Right atrium auricular region (tissue), 2 donors: ENCODE measurements around the gene GPR107. TPM values are rescaled to one million over a fixed set of nuclear protein-coding genes. Genes with fewer than 3 reads are reported as not detected.
A peak's percentile ranks its signal among the peaks of the same experiment; 100 is the strongest.

Experiments used
- DNase-seq: peaks from one replicate; pipeline ENCODE4 v3.0.0-alpha.2; 2019; ENCODE audit warnings: low spot score
- H3K27ac ChIP-seq, 2 donors: fragments of 200-600 bp; sonication (generic); 1 replicate in 1 of 2; 2 replicates in 1 of 2; pipeline ENCODE4 v1.5.1; 2016 to 2019
- H3K27me3 ChIP-seq, 2 donors: fragments of 200-600 bp; sonication (generic); one replicate each; pipeline versions ENCODE4 v1.5.1 to v1.6.0; 2017 to 2019
- H3K36me3 ChIP-seq: fragments of 200-600 bp; sonication (generic); one replicate; pipeline ENCODE4 v1.5.1; 2016
- H3K4me1 ChIP-seq, 2 donors: fragments of 200-600 bp; sonication (generic); one replicate each; pipeline versions ENCODE4 v1.5.1 to v1.6.0; 2017 to 2019
- H3K4me3 ChIP-seq, 2 donors: fragments of 200-600 bp; sonication (generic); 1 replicate in 1 of 2; 2 replicates in 1 of 2; pipeline ENCODE4 v1.5.1; 2017 to 2019; ENCODE audit warnings: mild to moderate bottlenecking in 1 of 2, moderate library complexity in 1 of 2
- H3K9me3 ChIP-seq, 2 donors: fragments of 200-600 bp; sonication (generic); one replicate each; pipeline ENCODE4 v1.5.1; 2019
- total RNA-seq, 2 donors: library from RNA; depleted of rRNA; stranded (reverse); fragments of >200 nt; gene quantifications; one replicate each; pipeline ENCODE4 v1.1.0, GENCODE V29; 2016
- TF ChIP-seq, protein P1 (sequence below), 2 donors: fragments of 200-600 bp; sonication (generic); IDR thresholded peaks; one replicate each; pipeline ENCODE4 v1.5.1; 2019; ENCODE audit warnings: antibody characterized with exemption in 2 of 2

The GPR107 gene
- total RNA-seq, 2 donors from 2014 or later, result 16.2 to 16.9 TPM

GRCh38 chr9:130138171-130138653 lies 84.5 kb downstream of the GPR107 start:
- Histone ChIP-seq H3K9me3 (no peaks in the 10 kb centered on the region), H3K27ac (peak overlapping the region; percentile 53 to 61), H3K27me3 (no peaks in the 10 kb centered on the region), H3K36me3 (peaks cover 11% of the 10 kb centered on the region), H3K4me1 (peaks cover 0 to 29% of the 10 kb centered on the region in 2 donors), H3K4me3 (no peak overlapping the region)
- DNase-seq, result peak; percentile 73
- TF ChIP-seq, protein P1, sequence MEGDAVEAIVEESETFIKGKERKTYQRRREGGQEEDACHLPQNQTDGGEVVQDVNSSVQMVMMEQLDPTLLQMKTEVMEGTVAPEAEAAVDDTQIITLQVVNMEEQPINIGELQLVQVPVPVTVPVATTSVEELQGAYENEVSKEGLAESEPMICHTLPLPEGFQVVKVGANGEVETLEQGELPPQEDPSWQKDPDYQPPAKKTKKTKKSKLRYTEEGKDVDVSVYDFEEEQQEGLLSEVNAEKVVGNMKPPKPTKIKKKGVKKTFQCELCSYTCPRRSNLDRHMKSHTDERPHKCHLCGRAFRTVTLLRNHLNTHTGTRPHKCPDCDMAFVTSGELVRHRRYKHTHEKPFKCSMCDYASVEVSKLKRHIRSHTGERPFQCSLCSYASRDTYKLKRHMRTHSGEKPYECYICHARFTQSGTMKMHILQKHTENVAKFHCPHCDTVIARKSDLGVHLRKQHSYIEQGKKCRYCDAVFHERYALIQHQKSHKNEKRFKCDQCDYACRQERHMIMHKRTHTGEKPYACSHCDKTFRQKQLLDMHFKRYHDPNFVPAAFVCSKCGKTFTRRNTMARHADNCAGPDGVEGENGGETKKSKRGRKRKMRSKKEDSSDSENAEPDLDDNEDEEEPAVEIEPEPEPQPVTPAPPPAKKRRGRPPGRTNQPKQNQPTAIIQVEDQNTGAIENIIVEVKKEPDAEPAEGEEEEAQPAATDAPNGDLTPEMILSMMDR (IDR thresholded peaks at IDR 0.05), result no peak

DNA sequence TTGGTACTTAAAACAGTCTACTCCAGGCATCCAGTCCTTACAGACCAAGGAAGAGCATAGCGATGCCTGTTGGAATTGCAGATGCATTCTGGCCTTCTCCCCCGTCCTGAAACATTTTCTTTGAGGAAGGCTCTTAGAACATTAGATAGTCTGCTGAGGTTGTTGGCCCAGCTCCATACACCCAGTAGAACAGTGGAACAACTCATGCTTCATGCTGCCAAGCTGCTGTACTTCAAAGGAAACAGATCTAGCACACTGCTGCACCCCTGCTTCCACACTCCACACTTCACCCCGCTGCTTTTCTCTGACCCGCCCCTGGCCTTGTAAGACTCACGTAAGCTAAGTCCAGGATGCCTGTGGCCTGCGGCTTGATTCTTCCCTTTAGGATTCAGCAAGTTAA lies 85.1 kb downstream of the GPR107 start:
- peak; percentile 80 for DNase-seq
- Histone ChIP-seq H3K36me3 (peaks cover 11% of the 10 kb centered on the region), H3K27me3 (no peaks in the 10 kb centered on the region), H3K9me3 (no peaks in the 10 kb centered on the region), H3K4me3 (no peak overlapping the region), H3K27ac (peak overlapping the region; percentile 53 to 61), H3K4me1 (peaks cover 0 to 32% of the 10 kb centered on the region in 2 donors)
- TF ChIP-seq, protein P1 (IDR thresholded peaks at IDR 0.05), result no peak

- DNase-seq, result no peak
- no peak overlapping the region for H3K4me3 ChIP-seq
- H3K4me1 ChIP-seq, result peaks cover 0 to 36% of the 10 kb centered on the region in 2 donors
- peaks cover 11% of the 10 kb centered on the region for H3K36me3 ChIP-seq
- no peaks in the 10 kb centered on the region for H3K27me3 ChIP-seq
- peak overlapping the region; percentile 53 to 61 for H3K27ac ChIP-seq
- H3K9me3 ChIP-seq, result no peaks in the 10 kb centered on the region
- TF ChIP-seq, protein P1 (IDR thresholded peaks at IDR 0.05), result no peak
Observed at GRCh38 chr9:130139251-130139650, 85.5 kb downstream of the GPR107 start.

DNA sequence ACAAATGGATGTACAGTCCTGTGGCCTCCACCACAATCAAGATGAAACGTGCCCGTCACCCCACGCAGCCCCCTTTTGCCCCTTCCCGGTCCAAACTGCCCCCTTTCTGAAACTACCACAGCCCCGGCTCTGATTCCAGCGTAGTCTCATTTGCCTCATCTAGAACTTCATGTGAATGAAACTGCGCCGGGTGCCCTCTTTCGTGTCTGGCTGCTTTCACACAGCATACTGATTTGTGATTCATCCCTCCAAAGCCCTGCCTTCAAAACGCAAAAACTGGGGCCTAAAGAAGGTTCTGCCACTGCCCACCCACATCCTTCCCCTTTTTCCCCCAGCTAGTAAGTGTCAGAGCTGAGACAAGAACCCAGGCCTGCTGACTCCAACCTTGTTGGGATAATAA lies 87.0 kb downstream of the GPR107 start:
- peaks cover 2% of the 10 kb centered on the region for H3K36me3 ChIP-seq
- no peaks in the 10 kb centered on the region for H3K9me3 ChIP-seq
- no peak overlapping the region for H3K4me3 ChIP-seq
- no peak for DNase-seq
- TF ChIP-seq, protein P1 (IDR thresholded peaks at IDR 0.05), result no peak
- no peaks in the 10 kb centered on the region for H3K27me3 ChIP-seq
- H3K27ac ChIP-seq, result no peak overlapping the region
- H3K4me1 ChIP-seq, result peaks cover 0 to 41% of the 10 kb centered on the region in 2 donors

DNA sequence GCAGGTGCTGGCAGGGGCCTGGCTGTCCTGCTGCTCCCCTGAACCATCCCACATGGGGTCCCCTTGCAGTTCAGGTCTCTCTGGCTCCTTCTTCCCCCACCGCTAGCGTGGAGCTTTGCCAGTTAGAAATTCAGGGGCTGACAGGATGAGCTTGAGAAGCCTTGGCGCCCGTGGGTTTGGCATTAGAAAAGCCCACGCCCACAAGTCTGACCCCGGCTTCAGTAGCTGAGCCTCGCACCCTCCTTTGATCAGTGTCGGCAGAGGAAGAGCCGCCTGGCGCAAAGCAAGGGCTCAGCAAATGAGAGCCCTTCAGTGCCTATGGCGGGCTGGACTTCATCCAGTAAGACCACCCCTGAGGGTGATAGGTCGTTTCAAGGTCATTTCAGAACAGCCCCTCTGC lies 88.3 kb downstream of the GPR107 start:
- no peak for DNase-seq
- TF ChIP-seq, protein P1 (IDR thresholded peaks at IDR 0.05), result no peak
- Histone ChIP-seq H3K27me3 (no peaks in the 10 kb centered on the region), H3K27ac (no peak overlapping the region), H3K36me3 (no peaks in the 10 kb centered on the region), H3K4me3 (no peak overlapping the region), H3K9me3 (no peaks in the 10 kb centered on the region), H3K4me1 (peaks cover 0 to 41% of the 10 kb centered on the region in 2 donors)

GRCh38 chr9:130142641-130143040 lies 88.9 kb downstream of the GPR107 start:
- H3K4me3 ChIP-seq, result no peak overlapping the region
- H3K27ac ChIP-seq, result no peak overlapping the region
- no peaks in the 10 kb centered on the region for H3K36me3 ChIP-seq
- DNase-seq, result no peak
- TF ChIP-seq, protein P1 (IDR thresholded peaks at IDR 0.05), result no peak
- no peaks in the 10 kb centered on the region for H3K9me3 ChIP-seq
- H3K27me3 ChIP-seq, result no peaks in the 10 kb centered on the region
- H3K4me1 ChIP-seq, result peaks cover 0 to 39% of the 10 kb centered on the region in 2 donors
